Activated CD8-positive, alpha-beta T cell treated with anti-CD3 and anti-CD28 coated beads for 36 hours (primary cell): Measurements from ENCODE around the gene RAB6D. TPM values are rescaled to one million over a fixed set of nuclear protein-coding genes. Genes with fewer than 3 reads are reported as not detected.
"Not testable (repeated sequence)": the region's sequence is repeated elsewhere in the genome, so short reads cannot be mapped to it uniquely, and the experiment has no call there.

ENCODE experiments used
- ATAC-seq: fragments of 200-7000 bp; cut with Tn5 transposase; one replicate; pipeline ENCODE4 v1.10.0; 2021; ENCODE audit warnings: mild to moderate bottlenecking, moderate library complexity
- CTCF ChIA-PET: fragments of 350-600 bp; sonication (Branson Sonifier 250); formaldehyde crosslinking; loops from one replicate; lab custom pipeline; 2021; ENCODE audit warnings: antibody characterized with exemption; lab: Charles Lee
- POLR2A ChIA-PET: fragments of 350-600 bp; sonication (Branson Sonifier 250); formaldehyde crosslinking; loops from one replicate; lab custom pipeline; 2021; ENCODE audit warnings: antibody characterized with exemption; lab: Charles Lee
- DNase-seq: peaks from one replicate; pipeline ENCODE4 v3.0.0-alpha.2; 2020
- H3K27ac Mint-ChIP-seq: one replicate; pipeline ENCODE4 v1.8.0; 2021; ENCODE audit warnings: mild to moderate bottlenecking, mixed read lengths
- H3K27me3 Mint-ChIP-seq: one replicate; pipeline ENCODE4 v1.8.0; 2021; ENCODE audit warnings: mixed read lengths
- H3K36me3 Mint-ChIP-seq: one replicate; pipeline ENCODE4 v1.8.0; 2021; ENCODE audit warnings: low read depth, mixed read lengths
- H3K4me1 Mint-ChIP-seq: one replicate; pipeline ENCODE4 v1.8.0; 2021; ENCODE audit warnings: low read depth, mixed read lengths
- H3K4me3 Mint-ChIP-seq: one replicate; pipeline ENCODE4 v1.8.0; 2021; ENCODE audit warnings: mild to moderate bottlenecking, moderate library complexity, mixed read lengths
- H3K9me3 Mint-ChIP-seq: one replicate; pipeline ENCODE4 v1.8.0; 2021; ENCODE audit warnings: mixed read lengths
- CTCF ChIP-seq: fragments of 200-600 bp; IDR thresholded peaks from one replicate; pipeline ENCODE4 v1.8.0; 2022; ENCODE audit warnings: antibody characterized with exemption, mild to moderate bottlenecking
- intact Hi-C: fragments of 100-400 bp; cut with micrococcal nuclease; formaldehyde crosslinking; loops from one replicate; pipeline ENCODE4 v1.10.0; 2022
- total RNA-seq, 2 experiments: library from RNA; stranded (reverse); gene quantifications; one replicate each; pipeline ENCODE4 v1.2.3, GENCODE V29; 2021

The RAB6D gene
- total RNA-seq, 2 experiments from 2014 or later = not detected

GRCh38 chr2:131404753-131405152 lies 40.8 kb upstream of the RAB6D start:
- no peaks in the 10 kb centered on the region for H3K4me1 Mint-ChIP-seq
- intact Hi-C loops = no loop called here
- no peak for TF ChIP-seq CTCF
- H3K27ac Mint-ChIP-seq = no peak overlapping the region
- DNase-seq (no peak), ATAC-seq (no peak)
- no peaks in the 10 kb centered on the region for H3K9me3 Mint-ChIP-seq
- no peaks in the 10 kb centered on the region for H3K36me3 Mint-ChIP-seq
- ChIA-PET CTCF (interaction anchor here (1.3 to 2.8 kb wide), 2 partner anchors 9 to 251 kb away, joined by 3 to 15 read pairs; no protein-coding TSS in a partner anchor), POLR2A (no interaction called here)
- H3K4me3 Mint-ChIP-seq = no peak overlapping the region
- H3K27me3 Mint-ChIP-seq = peaks cover 11% of the 10 kb centered on the region

DNA sequence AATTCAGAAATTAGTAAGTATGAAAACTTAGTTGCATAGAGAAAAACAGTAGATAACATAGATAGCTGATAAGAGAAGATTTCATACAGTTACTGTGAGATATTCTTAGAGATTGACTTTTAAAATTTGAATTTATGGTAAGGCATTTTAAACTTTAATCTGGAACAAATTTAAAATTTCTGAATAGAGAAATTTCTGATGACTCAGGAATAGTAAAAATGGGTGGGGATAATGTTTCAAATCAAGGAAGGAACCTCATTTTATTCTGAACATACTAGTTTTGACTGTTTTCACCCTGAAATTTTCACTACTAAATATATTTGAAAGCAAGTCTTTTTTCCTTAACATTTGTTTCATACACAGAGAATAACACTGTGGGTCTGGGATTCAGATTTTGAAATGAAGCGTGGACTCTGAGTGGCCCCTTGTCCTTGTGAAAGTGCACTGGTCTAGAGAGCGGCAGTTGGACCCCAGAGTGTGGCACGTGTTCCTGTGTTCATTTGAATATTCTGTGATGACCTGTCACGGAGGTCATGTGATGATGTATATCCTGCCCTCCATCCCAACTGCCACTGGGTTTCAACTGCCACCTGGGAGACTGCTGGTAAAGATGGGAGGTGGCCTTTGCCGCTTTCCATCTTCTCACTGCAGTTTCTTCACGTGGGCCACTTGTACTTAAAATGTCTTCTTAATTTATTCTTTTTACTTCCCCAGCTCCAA lies 38.5 kb upstream of the RAB6D start:
- no peaks in the 10 kb centered on the region for H3K4me1 Mint-ChIP-seq
- no peak overlapping the region for H3K4me3 Mint-ChIP-seq
- no peak for ATAC-seq
- intact Hi-C loops = no loop called here
- POLR2A ChIA-PET = no interaction called here
- DNase-seq = no peak
- no peak overlapping the region for H3K27ac Mint-ChIP-seq
- H3K27me3 Mint-ChIP-seq = peaks cover 7% of the 10 kb centered on the region
- CTCF ChIA-PET = interaction anchor here (1.4 to 2.8 kb wide), 2 partner anchors 8 to 11 kb away, joined by 3 to 15 read pairs; no protein-coding TSS in a partner anchor
- no peaks in the 10 kb centered on the region for H3K9me3 Mint-ChIP-seq
- no peaks in the 10 kb centered on the region for H3K36me3 Mint-ChIP-seq
- no peak for TF ChIP-seq CTCF

- intact Hi-C loops = no loop called here
- Mint-ChIP-seq H3K9me3 (no peaks in the 10 kb centered on the region), H3K27me3 (peaks cover 5% of the 10 kb centered on the region), H3K36me3 (no peaks in the 10 kb centered on the region), H3K4me1 (no peaks in the 10 kb centered on the region), H3K27ac (no peak overlapping the region), H3K4me3 (no peak overlapping the region)
- no peak for TF ChIP-seq CTCF
- no peak for DNase-seq
- ChIA-PET CTCF (no interaction called here), POLR2A (no interaction called here)
- ATAC-seq = no peak
Observed at GRCh38 chr2:131400849-131401248, 36.9 kb upstream of the RAB6D start.

DNA sequence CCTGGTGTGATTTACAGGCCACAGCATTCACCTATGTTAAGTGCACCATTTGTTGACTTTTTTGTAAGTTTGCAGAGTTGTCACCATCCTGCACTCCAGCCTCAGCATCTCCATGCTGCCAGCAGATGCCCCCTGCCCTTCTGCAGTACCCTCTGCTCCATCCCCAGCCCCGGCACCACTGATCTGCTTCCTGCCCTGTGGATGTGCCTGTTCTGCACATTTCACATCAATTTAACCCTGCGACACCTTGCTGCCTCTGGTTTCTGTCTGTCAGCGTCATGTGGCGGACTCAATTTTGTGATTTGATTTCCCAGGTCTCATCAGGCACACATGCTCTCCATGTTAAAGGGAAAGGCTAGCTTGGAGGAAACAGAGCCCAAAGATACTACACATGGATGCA lies 36.5 kb upstream of the RAB6D start:
- CTCF ChIA-PET, H3K4me1 Mint-ChIP-seq, H3K9me3 Mint-ChIP-seq, ATAC-seq, intact Hi-C loops, H3K4me3 Mint-ChIP-seq, POLR2A ChIA-PET, H3K36me3 Mint-ChIP-seq, H3K27me3 Mint-ChIP-seq, DNase-seq, H3K27ac Mint-ChIP-seq: not testable (repeated sequence)

DNA sequence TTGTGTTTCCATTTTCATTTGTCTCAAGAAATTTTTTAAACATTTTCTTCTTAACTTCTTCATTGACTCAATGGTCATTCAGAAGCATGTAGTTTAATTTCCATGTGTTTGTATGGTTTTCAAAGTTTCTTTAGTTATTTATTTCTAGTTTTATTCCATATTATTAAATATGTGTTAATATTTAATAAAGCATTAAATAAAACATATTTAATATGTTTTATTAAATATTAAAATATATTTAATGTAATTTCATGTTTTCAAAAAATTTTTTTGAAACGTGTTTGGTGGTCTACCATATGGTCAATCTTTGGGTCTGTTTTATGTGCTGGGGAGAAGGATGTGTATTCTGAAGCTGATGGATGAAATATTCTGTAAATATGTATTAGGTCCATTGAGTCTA lies 32.2 kb upstream of the RAB6D start:
- DNase-seq, ATAC-seq, intact Hi-C loops, H3K36me3 Mint-ChIP-seq, H3K9me3 Mint-ChIP-seq, H3K27me3 Mint-ChIP-seq, H3K4me3 Mint-ChIP-seq, H3K4me1 Mint-ChIP-seq, CTCF ChIA-PET, H3K27ac Mint-ChIP-seq: not testable (repeated sequence)
- POLR2A ChIA-PET = interaction anchor here (0.6 kb wide), 1 partner anchor 109 kb away, joined by 3 read pairs; no protein-coding TSS in a partner anchor

GRCh38 chr2:131395024-131395645 lies 31.2 kb upstream of the RAB6D start:
- H3K9me3 Mint-ChIP-seq, H3K36me3 Mint-ChIP-seq, H3K27ac Mint-ChIP-seq, POLR2A ChIA-PET, H3K27me3 Mint-ChIP-seq, H3K4me3 Mint-ChIP-seq, intact Hi-C loops, DNase-seq, H3K4me1 Mint-ChIP-seq, ATAC-seq: not testable (repeated sequence)
- CTCF ChIA-PET = interaction anchor here (1.0 to 1.6 kb wide), 4 partner anchors 8 to 277 kb away, joined by 3 read pairs; no protein-coding TSS in a partner anchor
